IPS-18c (cell line): Measurements from ENCODE around the gene TMEM222.
"Not testable (repeated sequence)": the region's sequence is repeated elsewhere in the genome, so short reads cannot be mapped to it uniquely, and the experiment has no call there.

ENCODE experiments used
- H3K4me3 ChIP-seq: 2 replicates; pipeline ENCODE4 v1.7.0; 2013; ENCODE audit warnings: low read depth, mild to moderate bottlenecking, low read length, moderate library complexity; ENCODE audit not compliant: insufficient read depth
- H3K9me3 ChIP-seq: one replicate; pipeline ENCODE4 v1.6.1; 2013; ENCODE audit warnings: mild to moderate bottlenecking, low read length, moderate library complexity; ENCODE audit not compliant: control insufficient read depth, insufficient read depth

TMEM222 gene

GRCh38 chr1:27321813-27322568, at the start of gene TMEM222:
TMEM222 (plus strand) TSS chr1:27322163; CDS start chr1:27322198, 35 bp downstream.
- H3K4me3 ChIP-seq, result peak within 1 kb of the TSS; percentile 93
- no peaks in the 10 kb centered on the region for H3K9me3 ChIP-seq

GRCh38 chr1:27274204-27274603, 47.8 kb upstream of the TMEM222 start:
- no peak overlapping the region for H3K4me3 ChIP-seq
- H3K9me3 ChIP-seq, result no peaks in the 10 kb centered on the region

- no peaks in the 10 kb centered on the region for H3K9me3 ChIP-seq
- no peak overlapping the region for H3K4me3 ChIP-seq
Observed at GRCh38 chr1:27275696-27276095, 46.3 kb upstream of the TMEM222 start.

DNA sequence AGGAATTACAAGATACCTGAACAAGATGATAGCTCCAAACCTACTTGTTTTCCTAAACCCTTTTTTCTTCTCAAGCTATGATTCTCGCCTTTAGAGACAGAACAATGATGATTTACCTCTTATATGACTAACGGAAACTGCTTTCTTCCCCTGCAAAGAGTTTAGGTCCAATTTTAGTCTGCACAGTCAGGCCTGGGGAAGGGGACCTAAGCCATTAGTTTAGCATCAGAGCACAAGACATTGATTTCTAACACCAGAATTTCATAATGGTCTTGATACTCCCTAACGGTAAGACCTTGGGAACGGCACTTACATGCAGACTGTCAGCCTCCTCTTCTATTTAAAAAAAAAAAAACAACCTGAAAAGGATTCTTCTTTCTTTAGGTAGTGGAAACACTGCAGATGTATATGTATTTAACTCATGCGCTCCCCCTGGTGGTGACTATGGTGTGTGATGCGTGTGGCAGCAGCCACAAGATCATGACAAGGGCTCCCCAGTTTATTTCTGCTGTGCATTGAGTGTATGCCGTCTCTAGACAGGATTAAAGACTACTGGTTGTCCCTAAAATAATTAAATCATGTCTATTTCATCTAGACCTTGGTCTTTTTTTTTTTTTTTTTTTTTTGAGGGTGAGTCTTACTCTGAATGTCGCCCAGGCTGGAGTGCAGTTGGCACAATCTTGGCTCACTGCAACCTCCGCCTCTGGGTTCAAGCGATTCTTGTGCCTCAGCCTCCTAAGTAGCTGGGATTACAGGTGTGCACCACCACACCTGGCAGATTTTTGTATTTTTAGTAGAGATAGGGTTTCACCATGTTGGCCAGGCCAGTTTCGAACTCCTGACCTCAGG, 37.3 kb upstream of the TMEM222 start:
- no peaks in the 10 kb centered on the region for H3K9me3 ChIP-seq
- H3K4me3 ChIP-seq, result no peak overlapping the region

DNA sequence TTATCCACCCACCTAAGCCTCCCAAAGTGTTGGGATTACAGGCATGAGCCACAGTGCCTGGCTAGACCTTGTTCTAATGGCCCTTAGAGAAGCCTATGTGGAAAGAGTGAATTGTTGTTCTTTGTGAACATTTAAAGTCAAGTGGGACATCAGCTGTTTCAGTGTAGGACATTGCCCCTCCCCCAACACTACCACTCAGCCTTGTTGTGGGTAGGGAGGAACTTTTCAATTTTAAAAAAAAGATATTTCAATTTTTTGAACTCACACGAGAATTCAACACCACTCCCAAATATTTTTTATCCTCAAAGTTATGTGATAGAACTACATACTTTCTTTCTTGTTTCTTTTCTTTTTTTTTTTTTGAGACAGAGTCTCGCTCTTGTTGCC, 36.7 kb upstream of the TMEM222 start:
- H3K4me3 ChIP-seq, result no peak overlapping the region
- no peaks in the 10 kb centered on the region for H3K9me3 ChIP-seq

- H3K4me3 ChIP-seq, H3K9me3 ChIP-seq: not testable (repeated sequence)
Observed at GRCh38 chr1:27285821-27286220, 36.1 kb upstream of the TMEM222 start.

DNA sequence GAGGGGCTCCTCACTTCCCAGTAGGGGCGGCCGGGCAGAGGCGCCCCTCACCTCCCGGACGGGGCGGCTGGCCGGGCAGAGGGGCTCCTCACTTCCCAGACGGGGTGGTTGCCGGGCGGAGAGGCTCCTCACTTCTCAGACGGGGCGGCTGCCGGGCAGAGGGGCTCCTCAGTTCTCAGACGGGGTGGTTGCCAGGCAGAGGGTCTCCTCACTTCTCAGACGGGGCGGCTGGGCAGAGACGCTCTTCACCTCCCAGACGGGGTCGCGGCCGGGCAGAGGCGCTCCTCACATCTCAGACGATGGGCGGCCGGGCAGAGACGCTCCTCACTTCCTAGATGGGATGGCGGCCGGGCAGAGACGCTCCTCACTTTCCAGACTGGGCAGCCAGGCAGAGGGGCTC, 32.8 kb upstream of the TMEM222 start:
- not testable (repeated sequence) for H3K9me3 ChIP-seq, H3K4me3 ChIP-seq

DNA sequence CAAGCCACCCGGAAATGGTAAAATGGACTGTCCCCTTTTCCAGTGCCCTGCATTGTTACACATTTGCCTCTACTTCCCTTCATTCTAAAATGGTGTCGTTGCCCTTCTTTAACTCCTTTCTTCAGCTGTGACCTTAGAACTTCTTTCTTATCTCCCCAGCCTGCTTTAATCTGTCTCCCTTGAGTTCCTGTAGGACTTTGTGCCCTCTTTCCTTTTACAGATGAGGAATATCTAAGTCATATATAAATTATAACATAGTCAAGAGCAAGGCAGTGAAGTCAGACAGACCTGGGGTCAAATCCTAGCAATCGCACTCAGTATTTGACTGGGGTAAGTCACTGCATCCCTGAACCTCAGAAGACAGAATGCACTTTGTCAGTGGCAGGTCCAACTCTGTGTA, 31.4 kb upstream of the TMEM222 start:
- H3K4me3 ChIP-seq, result no peak overlapping the region
- H3K9me3 ChIP-seq, result no peaks in the 10 kb centered on the region

DNA sequence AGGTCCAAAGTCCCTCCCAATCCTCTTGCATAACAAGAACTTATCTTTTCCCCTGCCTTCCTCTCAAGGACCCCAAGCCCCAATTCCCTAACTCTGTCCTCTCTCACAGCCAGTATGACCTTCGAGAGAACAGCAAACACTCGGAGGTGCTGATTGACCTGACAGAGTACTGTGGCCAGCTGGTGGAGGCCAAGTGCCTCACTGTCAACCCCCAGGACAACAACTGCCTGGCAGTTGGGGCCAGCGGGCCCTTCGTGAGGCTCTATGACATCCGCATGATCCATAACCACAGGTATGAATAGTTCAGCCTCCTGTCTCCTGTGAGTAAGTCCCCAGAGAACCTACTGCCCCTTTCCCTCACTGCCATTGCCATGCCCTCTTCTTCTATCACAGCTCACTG, 29.9 kb upstream of the TMEM222 start:
- Histone ChIP-seq H3K4me3 (no peak overlapping the region), H3K9me3 (no peaks in the 10 kb centered on the region)

GRCh38 chr1:27293915-27294314, 28.0 kb upstream of the TMEM222 start:
- no peaks in the 10 kb centered on the region for H3K9me3 ChIP-seq
- no peak overlapping the region for H3K4me3 ChIP-seq

GRCh38 chr1:27296773-27297291, 25.1 kb upstream of the TMEM222 start:
- H3K9me3 ChIP-seq, result no peaks in the 10 kb centered on the region
- H3K4me3 ChIP-seq, result no peak overlapping the region

DNA sequence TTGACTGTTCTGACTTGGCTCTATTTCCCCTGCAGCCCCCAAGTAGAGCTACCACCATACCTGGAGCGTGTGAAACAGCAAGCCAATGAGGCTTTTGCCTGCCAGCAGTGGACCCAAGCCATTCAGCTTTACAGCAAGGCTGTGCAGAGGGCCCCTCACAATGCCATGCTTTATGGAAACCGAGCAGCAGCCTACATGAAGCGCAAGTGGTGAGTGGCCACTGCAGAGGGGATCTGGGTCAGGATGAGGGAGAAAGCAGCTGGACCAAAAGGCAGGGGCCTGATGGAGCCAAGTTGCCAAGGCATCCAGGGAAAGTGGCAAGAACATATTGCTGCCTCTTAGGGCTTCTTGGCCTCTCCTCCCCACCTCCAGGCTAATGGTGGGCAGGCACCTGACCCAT, 24.1 kb upstream of the TMEM222 start:
- Histone ChIP-seq H3K4me3 (no peak overlapping the region), H3K9me3 (no peaks in the 10 kb centered on the region)

DNA sequence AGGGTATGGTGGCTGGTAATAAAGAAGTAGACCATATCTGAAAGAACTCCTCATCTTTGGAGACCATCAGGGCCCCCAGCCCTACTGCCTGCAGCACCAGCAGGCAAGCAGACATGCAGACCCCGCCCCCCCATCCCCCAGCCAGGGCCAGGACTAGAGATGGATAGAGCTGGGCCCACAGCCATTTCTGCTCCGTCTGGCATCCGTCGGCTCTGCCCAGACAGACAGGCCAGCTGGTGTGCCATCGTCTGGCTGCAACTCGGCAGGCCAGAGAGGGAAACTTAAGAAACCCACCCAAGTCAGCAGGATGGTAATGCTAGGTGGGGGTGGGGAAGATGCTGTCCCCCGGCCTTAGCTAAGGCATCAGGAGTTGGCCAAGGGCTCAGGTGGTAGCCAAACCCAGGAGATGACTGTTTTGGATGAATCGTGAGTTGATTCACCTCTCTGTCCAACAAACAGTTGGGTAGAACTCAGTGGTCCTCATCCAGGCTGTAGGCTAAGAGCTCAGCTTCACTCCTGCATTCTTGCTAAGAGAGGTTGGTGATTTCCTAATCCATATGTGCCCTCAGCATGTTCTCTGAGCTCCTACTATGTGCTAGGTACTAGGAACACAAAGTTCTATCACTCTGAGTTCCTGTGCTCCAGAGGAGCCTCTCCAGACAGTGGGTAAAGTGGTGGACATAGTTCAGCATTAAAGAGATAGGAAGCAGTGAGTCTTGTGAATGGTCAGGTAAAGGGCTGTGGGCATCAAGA, 23.2 kb upstream of the TMEM222 start:
- H3K9me3 ChIP-seq, result no peaks in the 10 kb centered on the region
- no peak overlapping the region for H3K4me3 ChIP-seq

GRCh38 chr1:27299385-27300271, 22.3 kb upstream of the TMEM222 start:
- no peak overlapping the region for H3K4me3 ChIP-seq

DNA sequence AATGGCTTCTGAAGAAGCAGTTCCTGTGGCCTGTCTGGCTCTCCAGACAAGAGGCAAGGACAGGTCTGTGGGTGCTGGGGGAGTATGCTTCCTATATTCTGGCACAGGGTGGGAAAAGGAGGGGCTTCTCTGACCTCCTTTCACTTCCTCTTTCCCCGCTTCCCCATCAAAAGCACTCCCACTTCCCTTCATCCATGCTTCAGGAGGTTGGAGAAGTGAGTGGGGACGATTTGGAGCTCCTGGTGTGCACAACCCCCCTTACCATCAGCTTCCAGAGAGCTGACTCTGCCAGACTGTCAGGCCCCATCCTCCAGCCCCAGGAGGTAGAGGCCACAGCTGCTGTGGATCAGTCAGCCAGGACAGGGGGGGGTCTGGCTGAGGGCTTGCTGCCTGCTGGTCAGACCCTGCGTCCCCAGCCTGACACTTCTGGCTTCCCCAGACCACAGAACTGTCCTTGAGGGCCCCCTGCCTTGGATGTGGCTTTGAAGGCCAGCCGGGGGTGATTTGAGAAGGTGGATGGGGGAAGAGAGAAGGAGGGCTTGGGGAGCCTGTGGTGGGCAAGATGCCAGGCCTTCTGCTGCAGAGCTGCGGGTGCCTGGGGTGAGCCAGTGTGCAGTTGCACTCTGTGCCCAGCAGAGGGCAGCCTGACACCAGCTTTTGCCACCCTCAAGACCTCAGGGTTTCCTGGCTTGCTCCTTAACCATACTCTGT, 21.5 kb upstream of the TMEM222 start:
- H3K9me3 ChIP-seq, result no peaks in the 10 kb centered on the region
- no peak overlapping the region for H3K4me3 ChIP-seq

More at GRCh38 chr1:27299385-27300271, 22.3 kb upstream of the TMEM222 start:
- H3K9me3 ChIP-seq, result no peaks in the 10 kb centered on the region

DNA sequence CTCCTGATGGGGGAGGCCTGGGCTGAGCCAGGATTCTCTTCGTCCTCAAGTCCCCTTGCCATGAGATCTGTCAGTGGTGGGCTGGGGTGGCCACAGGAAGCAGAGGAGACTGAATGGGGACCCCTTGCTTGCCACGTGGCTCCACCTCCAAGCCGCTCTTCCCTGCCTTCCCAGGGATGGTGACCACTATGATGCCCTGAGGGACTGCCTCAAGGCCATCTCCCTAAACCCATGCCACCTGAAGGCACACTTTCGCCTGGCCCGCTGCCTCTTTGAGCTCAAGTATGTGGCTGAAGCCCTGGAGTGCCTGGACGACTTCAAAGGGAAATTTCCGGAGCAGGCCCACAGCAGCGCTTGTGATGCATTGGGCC, 20.9 kb upstream of the TMEM222 start:
- no peak overlapping the region for H3K4me3 ChIP-seq
- no peaks in the 10 kb centered on the region for H3K9me3 ChIP-seq
